Naive thymus-derived CD8-positive, alpha-beta T cell (primary cell): ENCODE data around the gene FAM50B. TPM values are rescaled to one million over a fixed set of nuclear protein-coding genes. Genes with fewer than 3 reads are reported as not detected.

ENCODE experiments used
- ATAC-seq, 2 donors: fragments of 150-1000 bp; cut with Tn5 transposase in 1 of 2; sonication (Bioruptor Pico), chemical (Tn5 transposase) in 1 of 2; 1 replicate in 1 of 2; 2 replicates in 1 of 2; pipeline ENCODE4 v1.10.0; 2021; ENCODE audit warnings: mild to moderate bottlenecking in 2 of 2, moderate library complexity in 2 of 2
- POLR2A ChIA-PET: fragments of 350-600 bp; sonication (Branson Sonifier 250); formaldehyde crosslinking; loops from one replicate; lab custom pipeline; 2021; ENCODE audit warnings: antibody characterized with exemption; lab: Charles Lee
- DNase-seq, 10 donors: peaks; one replicate each; pipeline versions ENCODE4 v3.0.0 to v3.0.0-alpha.2; 2020 to 2022
- H3K27ac Mint-ChIP-seq, 10 donors: one replicate each; pipeline ENCODE4 v1.8.0; 2020 to 2022; ENCODE audit warnings: mild to moderate bottlenecking in 10 of 10, mixed read lengths in 10 of 10, moderate library complexity in 4 of 10, inconsistent platforms in 1 of 10
- H3K27me3 Mint-ChIP-seq, 5 donors: one replicate each; pipeline ENCODE4 v1.8.0; 2021 to 2022; ENCODE audit warnings: mixed read lengths in 5 of 5
- H3K36me3 Mint-ChIP-seq, 3 donors: one replicate each; pipeline ENCODE4 v1.8.0; 2020 to 2022; ENCODE audit warnings: mixed read lengths in 3 of 3, mild to moderate bottlenecking in 2 of 3, inconsistent platforms in 1 of 3
- H3K4me1 Mint-ChIP-seq, 4 donors: one replicate each; pipeline ENCODE4 v1.8.0; 2021 to 2022; ENCODE audit warnings: mixed read lengths in 4 of 4
- H3K4me3 Mint-ChIP-seq, 10 donors: one replicate each; pipeline ENCODE4 v1.8.0; 2020 to 2022; ENCODE audit warnings: mild to moderate bottlenecking in 10 of 10, mixed read lengths in 10 of 10, moderate library complexity in 6 of 10, inconsistent platforms in 1 of 10
- H3K9me3 Mint-ChIP-seq, 9 donors: one replicate each; pipeline ENCODE4 v1.8.0; 2020 to 2022; ENCODE audit warnings: mixed read lengths in 9 of 9, mild to moderate bottlenecking in 3 of 9, inconsistent platforms in 1 of 9, moderate library complexity in 1 of 9
- polyA plus RNA-seq, 3 donors: library from polyadenylated mRNA; unstranded; fragments of 300-500 nt; fragmentation: Illumina TruSeq; gene quantifications; one replicate each; pipeline ENCODE4 v1.2.3, GENCODE V29; 2021
- total RNA-seq, 8 experiments: library from RNA in 2 of 8; stranded (reverse) in 2 of 8; gene quantifications; one replicate each; pipeline ENCODE4 v1.2.3 and lab custom pipeline; 2021 to 2026

Gene FAM50B
- total and polyA plus RNA-seq, 5 experiments from 2014 or later, result 2.7 to 12.7 (median 11.5) TPM

DNA sequence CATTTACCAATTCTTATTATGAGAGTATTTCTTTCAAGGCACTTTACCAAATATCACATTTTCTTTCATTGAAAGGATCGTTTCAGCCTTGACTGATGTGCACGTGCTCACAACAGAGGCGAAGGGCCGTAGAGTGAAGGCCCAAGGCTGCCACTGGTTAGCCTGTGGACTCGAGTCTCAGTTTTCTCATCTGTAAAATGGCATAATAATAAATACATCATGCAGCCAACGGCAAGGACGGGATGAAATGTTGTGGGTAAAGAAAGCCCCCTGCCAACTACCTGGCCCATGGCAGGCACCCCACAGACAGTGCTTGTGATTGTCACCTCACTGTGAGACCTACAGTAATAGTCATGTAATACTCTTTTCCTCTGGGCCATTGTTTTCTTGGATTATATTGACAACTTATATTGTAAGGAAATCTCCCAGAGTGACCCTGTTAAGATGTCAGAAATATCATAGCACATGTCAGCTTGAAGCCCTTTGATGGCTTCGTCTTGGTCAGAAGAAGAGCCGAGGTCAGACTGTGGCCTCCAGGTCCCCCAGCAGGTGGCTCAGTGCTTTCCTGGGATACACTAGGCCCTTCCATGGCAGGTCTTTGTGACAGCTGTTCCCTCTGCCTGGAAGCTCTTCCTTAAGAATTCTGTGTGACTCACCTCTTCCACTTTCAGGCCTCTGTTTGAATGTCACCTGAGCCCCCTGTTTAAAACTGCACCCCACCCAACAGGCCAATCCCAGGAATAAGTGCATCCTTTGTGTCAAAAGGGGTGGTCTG is 36.3 kb downstream of the FAM50B start:
- Mint-ChIP-seq H3K36me3 (no peaks in the 10 kb centered on the region), H3K9me3 (no peaks in the 10 kb centered on the region), H3K27ac (no peak overlapping the region), H3K4me3 (no peak overlapping the region), H3K4me1 (peaks cover 0 to 2% (median 0%) of the 10 kb centered on the region in 4 donors), H3K27me3 (peaks cover 5 to 18% (median 8%) of the 10 kb centered on the region in 5 donors)
- no peak for DNase-seq
- POLR2A ChIA-PET, result no interaction called here
- no peak for ATAC-seq

GRCh38 chr6:3887150-3887700 is 38.1 kb downstream of the FAM50B start:
- no peak for DNase-seq
- Mint-ChIP-seq H3K9me3 (no peaks in the 10 kb centered on the region), H3K27ac (peak overlapping the region in 1 of 10 donors; percentile 39), H3K4me3 (no peak overlapping the region), H3K4me1 (peaks cover 0 to 2% (median 0%) of the 10 kb centered on the region in 4 donors), H3K27me3 (peaks cover 0 to 9% (median 3%) of the 10 kb centered on the region in 5 donors), H3K36me3 (no peaks in the 10 kb centered on the region)
- no peak for ATAC-seq
- POLR2A ChIA-PET, result no interaction called here

- ATAC-seq, result no peak
- peaks cover 0 to 9% (median 0%) of the 10 kb centered on the region in 5 donors for H3K27me3 Mint-ChIP-seq
These were observed 39.2 kb downstream of the FAM50B start for GRCh38 chr6:3888153-3888957.

GRCh38 chr6:3890047-3890446 is 40.9 kb downstream of the FAM50B start:
- ATAC-seq (no peak), DNase-seq (no peak)
- H3K4me1 Mint-ChIP-seq, result peaks cover 0 to 2% (median 0%) of the 10 kb centered on the region in 4 donors
- no peaks in the 10 kb centered on the region for H3K36me3 Mint-ChIP-seq
- H3K4me3 Mint-ChIP-seq, result no peak overlapping the region
- no peaks in the 10 kb centered on the region for H3K9me3 Mint-ChIP-seq
- H3K27ac Mint-ChIP-seq, result no peak overlapping the region
- POLR2A ChIA-PET, result no interaction called here
- H3K27me3 Mint-ChIP-seq, result peaks cover 0 to 9% (median 0%) of the 10 kb centered on the region in 5 donors

More at GRCh38 chr6:3888153-3888957, 39.2 kb downstream of the FAM50B start:
- POLR2A ChIA-PET, result no interaction called here
- DNase-seq, result no peak
- no peaks in the 10 kb centered on the region for H3K36me3 Mint-ChIP-seq
- H3K9me3 Mint-ChIP-seq, result no peaks in the 10 kb centered on the region
- H3K4me1 Mint-ChIP-seq, result peaks cover 0 to 2% (median 0%) of the 10 kb centered on the region in 4 donors
- H3K27ac Mint-ChIP-seq, result no peak overlapping the region
- H3K4me3 Mint-ChIP-seq, result no peak overlapping the region

DNA sequence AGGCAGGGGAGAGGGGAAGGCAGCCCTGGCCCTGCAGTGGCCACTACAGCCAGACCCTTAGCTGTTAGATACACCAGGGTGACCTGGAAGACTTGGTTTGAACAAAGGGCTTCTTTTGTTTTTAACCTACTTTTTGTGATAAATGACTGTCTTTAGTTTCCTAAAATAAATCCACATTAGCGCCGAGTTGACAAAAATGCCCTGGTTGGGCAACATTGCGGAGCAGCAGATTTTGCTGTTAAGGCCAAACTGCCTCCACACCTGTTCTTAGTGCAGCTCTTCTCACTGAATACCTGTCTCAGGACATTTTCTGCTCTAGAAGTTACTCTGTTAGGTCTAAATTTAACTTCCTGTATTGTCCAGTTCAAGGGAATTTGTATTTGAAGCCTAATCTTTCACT is 42.7 kb downstream of the FAM50B start:
- ATAC-seq (no peak), DNase-seq (no peak)
- POLR2A ChIA-PET, result no interaction called here
- no peak overlapping the region for H3K4me3 Mint-ChIP-seq
- H3K27me3 Mint-ChIP-seq, result peaks cover 0 to 9% (median 0%) of the 10 kb centered on the region in 5 donors
- H3K9me3 Mint-ChIP-seq, result no peaks in the 10 kb centered on the region
- H3K36me3 Mint-ChIP-seq, result no peaks in the 10 kb centered on the region
- no peak overlapping the region for H3K27ac Mint-ChIP-seq
- H3K4me1 Mint-ChIP-seq, result peaks cover 0 to 2% (median 0%) of the 10 kb centered on the region in 4 donors

DNA sequence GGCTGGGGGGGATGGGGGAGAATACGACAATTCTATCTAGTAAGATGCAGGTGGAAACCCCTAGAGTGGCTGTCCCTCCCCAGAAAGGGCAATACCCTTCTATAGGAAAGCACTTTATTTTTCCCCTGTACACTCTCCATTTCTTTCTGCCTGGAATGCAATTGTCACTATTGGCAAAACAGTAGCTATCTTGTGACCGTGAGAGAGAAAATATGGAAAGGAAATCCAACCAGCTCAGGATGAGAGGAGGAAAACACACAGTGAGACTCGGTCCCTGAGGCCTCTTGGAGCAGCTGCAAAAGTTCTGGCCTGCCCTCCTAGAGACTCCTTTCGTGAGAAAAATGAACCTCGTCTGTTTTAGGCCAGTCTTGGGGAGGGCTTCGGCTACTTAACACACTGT is 43.4 kb downstream of the FAM50B start:
- Mint-ChIP-seq H3K4me3 (no peak overlapping the region), H3K27ac (no peak overlapping the region), H3K9me3 (no peaks in the 10 kb centered on the region), H3K4me1 (peaks cover 0 to 2% (median 0%) of the 10 kb centered on the region in 4 donors), H3K27me3 (peaks cover 3 to 9% (median 3%) of the 10 kb centered on the region in 5 donors), H3K36me3 (no peaks in the 10 kb centered on the region)
- no peak for ATAC-seq
- DNase-seq, result no peak
- POLR2A ChIA-PET, result no interaction called here

GRCh38 chr6:3893487-3893886 is 44.3 kb downstream of the FAM50B start:
- H3K4me3 Mint-ChIP-seq, result peak overlapping the region in 1 of 10 donors; percentile 24
- POLR2A ChIA-PET, result no interaction called here
- DNase-seq (no peak), ATAC-seq (no peak)
- H3K4me1 Mint-ChIP-seq, result no peaks in the 10 kb centered on the region
- H3K9me3 Mint-ChIP-seq, result no peaks in the 10 kb centered on the region
- H3K27ac Mint-ChIP-seq, result no peak overlapping the region
- peaks cover 3 to 15% (median 9%) of the 10 kb centered on the region in 5 donors for H3K27me3 Mint-ChIP-seq
- H3K36me3 Mint-ChIP-seq, result no peaks in the 10 kb centered on the region

DNA sequence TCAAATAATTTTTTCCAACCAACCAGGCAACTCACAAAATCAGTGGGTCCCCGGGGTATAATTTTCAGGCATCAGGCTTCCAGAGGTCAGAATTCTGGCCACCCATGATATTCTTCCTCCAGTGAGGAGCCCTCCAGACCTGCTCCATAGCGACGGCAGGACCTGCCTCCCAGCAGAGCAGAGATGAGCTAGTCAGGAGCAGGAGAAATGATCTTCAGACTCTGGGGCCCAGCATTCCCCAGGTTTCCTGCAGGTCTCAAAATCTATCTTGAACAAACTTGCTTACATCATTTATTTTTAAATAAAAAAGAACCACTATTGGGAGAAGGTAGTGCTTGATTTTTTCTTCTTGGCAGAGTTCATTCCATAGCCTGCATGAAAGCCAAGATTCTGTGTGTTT is 44.7 kb downstream of the FAM50B start:
- POLR2A ChIA-PET, result no interaction called here
- no peaks in the 10 kb centered on the region for H3K9me3 Mint-ChIP-seq

DNA sequence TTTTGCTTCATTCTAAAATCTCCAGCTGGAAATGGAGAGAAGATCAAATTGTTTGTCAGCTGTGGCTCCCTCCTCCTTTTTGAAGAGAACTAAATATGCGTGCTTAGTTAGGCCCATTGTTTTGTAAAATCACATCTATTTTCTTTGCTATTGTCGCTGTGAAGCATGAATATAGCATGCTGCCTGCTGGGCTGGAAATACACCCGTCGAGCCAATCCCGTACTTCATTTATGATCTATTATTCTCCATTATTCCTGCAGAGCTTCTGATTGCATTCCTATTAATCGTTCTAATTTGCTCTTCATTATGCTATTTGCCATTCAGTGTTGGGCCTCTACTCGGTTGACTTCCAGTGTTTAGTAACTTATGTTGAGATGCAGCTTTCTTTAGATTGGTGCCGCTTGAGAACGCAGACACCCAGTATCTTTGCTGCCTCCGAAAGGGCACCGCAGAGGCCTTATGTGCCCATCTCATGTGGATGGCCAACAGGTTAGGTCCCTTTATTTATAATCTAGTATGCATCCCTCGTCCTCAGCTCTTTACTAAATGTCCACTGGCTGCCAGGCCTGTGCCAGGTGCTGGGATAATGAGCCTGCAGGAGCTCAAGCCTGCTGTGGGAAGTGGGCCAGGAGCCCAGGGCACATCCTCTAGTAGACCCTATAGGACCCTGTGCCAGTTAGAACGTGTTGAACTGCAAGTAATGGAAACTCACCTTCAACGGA is 45.6 kb downstream of the FAM50B start:
- Mint-ChIP-seq H3K36me3 (no peaks in the 10 kb centered on the region), H3K9me3 (no peaks in the 10 kb centered on the region), H3K27me3 (peaks cover 6 to 22% (median 9%) of the 10 kb centered on the region in 5 donors), H3K4me3 (no peak overlapping the region), H3K4me1 (no peaks in the 10 kb centered on the region), H3K27ac (no peak overlapping the region)
- ATAC-seq, result no peak
- no peak for DNase-seq
- POLR2A ChIA-PET, result no interaction called here

More for the DNA sequence above, 44.7 kb downstream of the FAM50B start:
- Mint-ChIP-seq H3K4me3 (peak overlapping the region in 1 of 10 donors; percentile 24), H3K27ac (no peak overlapping the region), H3K36me3 (no peaks in the 10 kb centered on the region), H3K27me3 (peaks cover 3 to 19% (median 9%) of the 10 kb centered on the region in 5 donors), H3K4me1 (no peaks in the 10 kb centered on the region)
- DNase-seq (no peak), ATAC-seq (no peak)

DNA sequence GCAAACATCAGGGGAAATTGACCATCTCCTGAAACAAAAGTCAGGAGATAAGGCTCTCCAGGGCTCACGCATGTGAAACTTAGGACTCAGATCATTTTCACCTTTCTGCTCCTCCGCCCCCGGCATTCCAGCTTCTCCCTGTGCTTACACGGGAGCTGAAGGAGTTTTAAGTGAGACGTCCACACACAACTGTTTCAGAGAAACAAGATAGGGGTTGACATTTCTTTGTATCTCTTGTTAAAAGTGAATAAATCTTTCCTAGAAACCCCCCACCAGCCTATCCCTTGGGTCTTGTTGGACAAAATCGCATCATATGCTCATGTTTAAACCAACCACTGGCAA is 46.1 kb downstream of the FAM50B start:
- Mint-ChIP-seq H3K36me3 (no peaks in the 10 kb centered on the region), H3K4me1 (no peaks in the 10 kb centered on the region), H3K4me3 (no peak overlapping the region), H3K27ac (no peak overlapping the region), H3K9me3 (no peaks in the 10 kb centered on the region), H3K27me3 (peaks cover 7 to 17% (median 11%) of the 10 kb centered on the region in 5 donors)
- ATAC-seq (no peak), DNase-seq (no peak)
- POLR2A ChIA-PET, result no interaction called here

- DNase-seq, result no peak
- H3K36me3 Mint-ChIP-seq, result no peaks in the 10 kb centered on the region
- no peak overlapping the region for H3K4me3 Mint-ChIP-seq
- no peaks in the 10 kb centered on the region for H3K9me3 Mint-ChIP-seq
- POLR2A ChIA-PET, result no interaction called here
- peaks cover 6 to 17% (median 11%) of the 10 kb centered on the region in 5 donors for H3K27me3 Mint-ChIP-seq
- no peak overlapping the region for H3K27ac Mint-ChIP-seq
- no peak for ATAC-seq
- H3K4me1 Mint-ChIP-seq, result no peaks in the 10 kb centered on the region
These were observed 46.6 kb downstream of the FAM50B start for GRCh38 chr6:3895805-3896204.

GRCh38 chr6:3898265-3898994 is 49.3 kb downstream of the FAM50B start:
- H3K4me3 Mint-ChIP-seq, result no peak overlapping the region
- DNase-seq (no peak), ATAC-seq (no peak)
- no peaks in the 10 kb centered on the region for H3K4me1 Mint-ChIP-seq
- H3K9me3 Mint-ChIP-seq, result no peaks in the 10 kb centered on the region
- no peaks in the 10 kb centered on the region for H3K36me3 Mint-ChIP-seq
- no peak overlapping the region for H3K27ac Mint-ChIP-seq
- POLR2A ChIA-PET, result no interaction called here
- H3K27me3 Mint-ChIP-seq, result peaks cover 9 to 30% (median 17%) of the 10 kb centered on the region in 5 donors
